GM12878 (cell line): ENCODE data around the gene CCSER1. TPM values are rescaled to one million over a fixed set of nuclear protein-coding genes. Genes with fewer than 3 reads are reported as not detected.

Source experiments
- ATAC-seq: fragments of 200-7000 bp; cut with Tn5 transposase; 3 replicates; pipeline ENCODE4 v1.9.1; 2020; ENCODE audit warnings: mild to moderate bottlenecking, moderate library complexity
- BruUV-seq: library from RNA; stranded (reverse); fragments of 400-500 nt; replicated peaks from 2 replicates; lab custom pipeline; 2021; lab: Mats Ljungman, UMichigan
- CTCF ChIA-PET: fragments of 300-600 bp; sonication (Branson Sonifier 250); formaldehyde crosslinking; extraction: SDS; loops from one replicate; lab custom pipeline; 2021; ENCODE audit warnings: inconsistent platforms; lab: Yijun Ruan, JAX
- POLR2A ChIA-PET: fragments of 350-600 bp; formaldehyde crosslinking; extraction: SDS; loops from one replicate; lab custom pipeline; 2021; ENCODE audit warnings: inconsistent platforms; lab: Charles Lee
- RAD21 ChIA-PET: fragments of 300-600 bp; sonication (Branson Sonifier 250); formaldehyde crosslinking; loops from one replicate; lab custom pipeline; 2023; ENCODE audit warnings: antibody characterized with exemption; ENCODE audit not compliant: unreplicated experiment; lab: Charles Lee
- SMC1A ChIA-PET: fragments of 300-600 bp; sonication (Branson Sonifier 250); formaldehyde crosslinking; loops from one replicate; lab custom pipeline; 2023; ENCODE audit not compliant: unreplicated experiment, uncharacterized antibody; lab: Charles Lee
- DNase-seq: peaks from one replicate; pipeline ENCODE4 v3.0.0-alpha.2; 2011; ENCODE audit warnings: low read depth, low spot score
- FAIRE-seq: peaks from 3 replicates; lab custom pipeline; 2011; peaks lifted over from hg19 to GRCh38; lab: Jason Lieb, UNC
- H2AFZ ChIP-seq: 2 replicates; pipeline ENCODE4 v1.6.0; 2011; ENCODE audit warnings: low read depth, low read length, control low read depth; ENCODE audit not compliant: control insufficient read depth
- H3K27ac ChIP-seq: 2 replicates; pipeline ENCODE4 v1.5.1; 2011; ENCODE audit warnings: control low read depth; ENCODE audit not compliant: control insufficient read depth, insufficient read depth
- H3K27me3 ChIP-seq, 2 experiments: replicated peaks in 1 of 2; 2 replicates each; pipeline versions ENCODE4 v1.6.0 to v1.6.1; 2011; ENCODE audit warnings: low read length in 1 of 2; ENCODE audit not compliant: control insufficient read depth in 2 of 2, insufficient read depth in 2 of 2
- H3K36me3 ChIP-seq, 2 experiments: 2 replicates each; pipeline ENCODE4 v1.5.1; 2011; ENCODE audit warnings: low read length in 1 of 2; ENCODE audit not compliant: control insufficient read depth in 2 of 2, insufficient read depth in 2 of 2
- H3K4me1 ChIP-seq: 2 replicates; pipeline ENCODE4 v1.6.1; 2011; ENCODE audit warnings: mild to moderate bottlenecking, low read length, moderate library complexity, mixed read lengths; ENCODE audit not compliant: control insufficient read depth, insufficient read depth
- H3K4me2 ChIP-seq: 2 replicates; pipeline ENCODE4 v1.6.0; 2011; ENCODE audit warnings: control low read depth; ENCODE audit not compliant: control insufficient read depth, insufficient read depth
- H3K4me3 ChIP-seq: fragments of 200-600 bp; sonication (generic); 2 replicates; pipeline ENCODE4 v1.5.1; 2016
- H3K79me2 ChIP-seq: 2 replicates; pipeline ENCODE4 v1.6.0; 2011; ENCODE audit warnings: low read length; ENCODE audit not compliant: control insufficient read depth, insufficient read depth
- H3K9ac ChIP-seq: 2 replicates; pipeline ENCODE4 v1.8.0; 2011; ENCODE audit warnings: low read length, control low read depth, mixed read lengths; ENCODE audit not compliant: control insufficient read depth, insufficient read depth
- H3K9me3 ChIP-seq: replicated peaks from 3 replicates; pipeline ENCODE4 v1.5.1; 2011; ENCODE audit warnings: mild to moderate bottlenecking, low read length; ENCODE audit not compliant: control insufficient read depth, insufficient read depth
- H4K20me1 ChIP-seq: 2 replicates; pipeline ENCODE4 v1.6.0; 2011; ENCODE audit not compliant: control insufficient read depth, insufficient read depth
- CHD1 ChIP-seq: IDR thresholded peaks from 2 replicates; pipeline ENCODE4 v1.6.1; 2012; ENCODE audit warnings: low read depth, low read length, improper control_type of control experiment
- E2F8 ChIP-seq: fragments of 450-650 bp; IDR thresholded peaks from 2 replicates; pipeline ENCODE4 v1.6.1; 2018; ENCODE audit warnings: mild to moderate bottlenecking, low read depth, moderate library complexity; ENCODE audit not compliant: partially characterized antibody
- IRF3 ChIP-seq: fragments of 450-650 bp; IDR thresholded peaks from 2 replicates; pipeline ENCODE4 v1.6.1; 2014; ENCODE audit warnings: mild to moderate bottlenecking
- KLF5 ChIP-seq: fragments of 450-650 bp; IDR thresholded peaks from 2 replicates; pipeline ENCODE4 v1.6.1; 2014; ENCODE audit warnings: mild to moderate bottlenecking; ENCODE audit not compliant: partially characterized antibody
- MLLT1 ChIP-seq: fragments of 450-650 bp; IDR thresholded peaks from 2 replicates; pipeline ENCODE4 v1.6.1; 2016; ENCODE audit warnings: mild to moderate bottlenecking
- STAT1 ChIP-seq: fragments of 450-650 bp; conservative IDR thresholded peaks from 2 replicates; pipeline ENCODE4 v1.6.1; 2014; ENCODE audit warnings: antibody characterized with exemption, mild to moderate bottlenecking
- YBX1 ChIP-seq: fragments of 450-650 bp; IDR thresholded peaks from 2 replicates; pipeline ENCODE4 v1.6.1; 2016; ENCODE audit warnings: antibody characterized with exemption
- WGBS: methylation state at CpG from one replicate; pipeline ENCODE4 v1.1.6; 2016; ENCODE audit warnings: low lambda C conversion rate; ENCODE audit not compliant: insufficient replicate concordance, insufficient coverage; ENCODE audit errors: missing lambda C conversion rate; 5-methylcytosine and 5-hydroxymethylcytosine counted together
- in situ Hi-C: fragments of 300-500 bp; cut with MboI; formaldehyde crosslinking; loops from 9 replicates; pipeline ENCODE4 v1.14.3; 2018; ENCODE audit warnings: mixed read lengths
- intact Hi-C: fragments of 100-400 bp; cut with micrococcal nuclease; formaldehyde crosslinking; loops from one replicate; pipeline ENCODE4 v1.14.2; 2022; ENCODE audit not compliant: unreplicated experiment
- polyA plus RNA-seq, 11 experiments: library from polyadenylated mRNA; depleted of rRNA in 4 of 11; unstranded in 6 of 11; stranded (reverse) in 5 of 11; fragments of >200 nt; fragmentation: Nextera tagmentation in 4 of 11; fragmentation: Illumina TruSeq in 1 of 11; extraction: Ambion mirVana in 4 of 11; extraction: Trizol in 1 of 11; gene quantifications; 1 replicate in 1 of 11; 2 replicates in 10 of 11; pipeline versions ENCODE4 v1.2.1 to v1.2.3, GENCODE V29; 2011 to 2016; ENCODE audit warnings: inconsistent platforms in 2 of 11, missing spikeins in 2 of 11, low read depth in 1 of 11
- total RNA-seq, 4 experiments: library from RNA; depleted of rRNA in 3 of 4; stranded (reverse); fragments of >200 nt in 3 of 4; fragmentation: Illumina TruSeq in 1 of 4; extraction: Trizol in 1 of 4; gene quantifications; 2 replicates each; pipeline versions ENCODE4 v1.2.1 to v1.2.3, GENCODE V29; 2013 to 2021

CCSER1 gene
- total and polyA plus RNA-seq, 10 of the 15 experiments (the other 5 are each of a cell fraction or from before 2014, with no cell fraction given) = 0.22 to 2.7 (median 1.0) TPM

- ChIA-PET RAD21 (no interaction called here), CTCF (interaction anchor here (0.8 to 1.1 kb wide), 2 partner anchors 12 to 21 kb away, joined by 3 read pairs; no protein-coding TSS in a partner anchor), SMC1A (no interaction called here), POLR2A (no interaction called here)
- Histone ChIP-seq H3K4me3 (no peak overlapping the region), H3K9me3 (no peaks in the 10 kb centered on the region), H3K27me3 (no peaks in the 10 kb centered on the region), H3K36me3 (no peaks in the 10 kb centered on the region), H3K4me2 (no peak overlapping the region), H3K9ac (no peak overlapping the region), H4K20me1 (no peaks in the 10 kb centered on the region), H3K27ac (no peak overlapping the region), H2AFZ (no peak overlapping the region), H3K79me2 (no peaks in the 10 kb centered on the region), H3K4me1 (no peaks in the 10 kb centered on the region)
- DNase-seq (no peak), FAIRE-seq (no peak), ATAC-seq (no peak)
- in situ Hi-C loops = no loop called here
- no TSS peak for BruUV-seq
- intact Hi-C loops = loop anchor here (1.0 kb wide), 1 partner anchor 9 kb away; no protein-coding TSS in a partner anchor
- no peak for TF ChIP-seq STAT1
- no peak for TF ChIP-seq YBX1
- TF ChIP-seq CHD1 = no peak
- no peak for TF ChIP-seq MLLT1
- no peak for TF ChIP-seq KLF5
- TF ChIP-seq E2F8 = no peak
- TF ChIP-seq IRF3 = no peak
- 2% methylated on average over 3 of the region's 3 CpGs for WGBS
Measured at GRCh38 chr4:91015861-91016260, 888.7 kb downstream of the CCSER1 start.
